Measurements from ENCODE around the gene LPIN2. TPM values are rescaled to one million over a fixed set of nuclear protein-coding genes. Genes with fewer than 3 reads are reported as not detected.

LPIN2 gene
- total and polyA plus RNA-seq, 10 donors, result 4.0 to 79.7 (median 51.3) TPM

- intact Hi-C loops (cut with DNase I; ENCODE audit: low total_unique reads), result loop anchor here (5.0 kb wide), 1 partner anchor 53 kb away; no protein-coding TSS in a partner anchor
- TF ChIP-seq POLR2AphosphoS5 (IDR thresholded peaks at IDR 0.05) (no peak), CTCF (IDR thresholded peaks at IDR 0.05 in 8 of 11, conservative IDR thresholded peaks at IDR 0.05 in 3 of 11) (peak; percentile 33 to 79 (median 66))
- Histone ChIP-seq H3K9me3 (no peaks in the 10 kb centered on the region), H3K27me3 (replicated peaks in 1 of 7) (no peaks in the 10 kb centered on the region), H3K4me3 (no peak overlapping the region), H3K27ac (peak overlapping the region in 3 of 8 donors; percentile 21 to 39 (median 35)), H3K36me3 (no peaks in the 10 kb centered on the region), H3K4me1 (peaks cover 12 to 91% (median 55%) of the 10 kb centered on the region in 6 donors)
- WGBS, 5 donors, result 55 to 82% (median 58%) methylated on average over 2 of the region's 2 CpGs
- no peak for DNase-seq
These were observed 27.3 kb downstream of the LPIN2 start for GRCh38 chr18:2985628-2986027.

GRCh38 chr18:2984703-2985261, 28.2 kb downstream of the LPIN2 start:
- DNase-seq, result no peak
- 60 to 100% (median 75%) methylated on average over 2 of the region's 2 CpGs for WGBS, 5 donors
- Histone ChIP-seq H3K27me3 (replicated peaks in 1 of 7) (no peaks in the 10 kb centered on the region), H3K4me3 (no peak overlapping the region), H3K9me3 (no peaks in the 10 kb centered on the region), H3K36me3 (no peaks in the 10 kb centered on the region), H3K4me1 (peaks cover 20 to 91% (median 63%) of the 10 kb centered on the region in 6 donors), H3K27ac (peak overlapping the region in 6 of 8 donors; percentile 9 to 43 (median 28))
- intact Hi-C loops (cut with DNase I; ENCODE audit: low total_unique reads), result loop anchor here (5.0 kb wide), 1 partner anchor 52 kb away; no protein-coding TSS in a partner anchor
- TF ChIP-seq CTCF (IDR thresholded peaks at IDR 0.05 in 8 of 11, conservative IDR thresholded peaks at IDR 0.05 in 3 of 11) (no peak), POLR2AphosphoS5 (IDR thresholded peaks at IDR 0.05) (no peak), POLR2A (IDR thresholded peaks at IDR 0.05) (no peak)

DNA sequence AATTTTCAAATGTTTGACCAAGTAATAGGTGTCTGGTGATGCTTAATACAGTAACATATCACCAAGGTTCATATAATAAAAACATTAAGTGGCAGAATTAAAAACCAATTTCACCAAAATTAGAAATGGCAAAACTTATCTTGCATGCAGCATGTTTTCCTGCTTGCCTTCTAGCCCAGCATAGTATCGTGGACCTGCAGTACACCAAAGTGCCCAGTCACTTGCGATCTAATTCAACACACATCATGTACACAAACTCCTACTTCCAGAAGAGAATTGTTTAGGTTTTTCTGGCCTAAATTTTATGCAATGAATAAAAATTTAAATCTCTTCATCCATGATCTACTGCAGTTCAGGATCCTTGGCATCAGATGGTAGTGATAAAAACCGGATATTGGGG, 28.9 kb downstream of the LPIN2 start:
- Histone ChIP-seq H3K4me1 (peaks cover 27 to 94% (median 70%) of the 10 kb centered on the region in 6 donors), H3K27me3 (replicated peaks in 1 of 7) (no peaks in the 10 kb centered on the region), H3K9me3 (no peaks in the 10 kb centered on the region), H3K36me3 (no peaks in the 10 kb centered on the region), H3K27ac (peak overlapping the region in 1 of 8 donors; percentile 88), H3K4me3 (no peak overlapping the region)
- 80 to 96% (median 88%) methylated on average over 3 of the region's 3 CpGs for WGBS, 5 donors
- intact Hi-C loops (cut with DNase I; ENCODE audit: low total_unique reads), result no loop called here
- no peak for DNase-seq
- no peak for TF ChIP-seq POLR2AphosphoS5 (IDR thresholded peaks at IDR 0.05)
- no peak for TF ChIP-seq POLR2A (IDR thresholded peaks at IDR 0.05)
- no peak for TF ChIP-seq CTCF (IDR thresholded peaks at IDR 0.05 in 8 of 11, conservative IDR thresholded peaks at IDR 0.05 in 3 of 11)

DNA sequence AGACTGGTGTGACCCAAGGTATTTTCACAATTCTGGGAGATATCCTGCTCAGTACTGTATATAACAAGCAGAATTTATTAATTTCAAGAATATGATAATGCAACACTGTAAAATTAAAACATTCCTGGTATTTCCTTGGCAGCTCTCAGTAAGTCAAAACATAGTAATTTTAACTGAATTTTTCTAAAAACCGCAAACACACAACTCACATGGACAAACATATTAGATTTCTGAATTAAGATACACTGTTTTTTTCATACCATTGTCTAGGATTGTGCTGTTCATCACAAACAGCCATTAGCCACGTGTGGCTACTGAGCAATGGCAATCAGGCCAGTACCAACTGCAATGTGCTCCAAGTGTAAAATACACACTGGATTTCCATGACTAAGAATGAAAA, 29.6 kb downstream of the LPIN2 start:
- no peak for DNase-seq
- H3K4me1 ChIP-seq, result peaks cover 32 to 97% (median 78%) of the 10 kb centered on the region in 6 donors
- WGBS, 5 donors, result 69 to 90% (median 85%) methylated on average over 2 of the region's 2 CpGs

More for the DNA sequence above, 29.6 kb downstream of the LPIN2 start:
- H3K27me3 ChIP-seq (replicated peaks in 1 of 7), result no peaks in the 10 kb centered on the region
- peak overlapping the region in 1 of 8 donors; percentile 53 for H3K4me3 ChIP-seq
- TF ChIP-seq POLR2A (IDR thresholded peaks at IDR 0.05) (no peak), CTCF (IDR thresholded peaks at IDR 0.05 in 8 of 11, conservative IDR thresholded peaks at IDR 0.05 in 3 of 11) (no peak), POLR2AphosphoS5 (IDR thresholded peaks at IDR 0.05) (no peak)
- peak overlapping the region; percentile 66 to 94 (median 88) for H3K27ac ChIP-seq
- no peaks in the 10 kb centered on the region for H3K9me3 ChIP-seq
- H3K36me3 ChIP-seq, result no peaks in the 10 kb centered on the region
- intact Hi-C loops (cut with DNase I; ENCODE audit: low total_unique reads), result no loop called here

Data from spleen (tissue), 11 donors.